H9 (cell line): Measurements from ENCODE around the gene MAD1L1. TPM values are rescaled to one million over a fixed set of nuclear protein-coding genes. Genes with fewer than 3 reads are reported as not detected.

Source experiments
- DNase-seq: peaks from one replicate; pipeline ENCODE4 v3.0.0-alpha.2; 2017
- H2AFZ ChIP-seq: one replicate; pipeline ENCODE4 v1.6.1; 2013; ENCODE audit warnings: mild to moderate bottlenecking, low read length, control low read depth, moderate library complexity
- H2AK5ac ChIP-seq: 2 replicates; pipeline ENCODE4 v1.6.1; 2013; ENCODE audit warnings: low read length, control low read depth, mixed read lengths; ENCODE audit not compliant: insufficient read length
- H2BK120ac ChIP-seq: one replicate; pipeline ENCODE4 v1.6.1; 2013; ENCODE audit warnings: low read depth, mild to moderate bottlenecking, low read length, control low read depth, inconsistent platforms; ENCODE audit not compliant: poor library complexity, severe bottlenecking
- H2BK12ac ChIP-seq: 2 replicates; pipeline ENCODE4 v1.6.1; 2013; ENCODE audit warnings: low read length, control low read depth, mixed read lengths, low read depth; ENCODE audit not compliant: insufficient read length
- H2BK15ac ChIP-seq: 2 replicates; pipeline ENCODE4 v1.6.1; 2013; ENCODE audit warnings: low read depth, low read length, control low read depth
- H2BK20ac ChIP-seq: one replicate; pipeline ENCODE4 v1.6.1; 2013; ENCODE audit warnings: low read depth, mild to moderate bottlenecking, low read length, control low read depth, inconsistent platforms; ENCODE audit not compliant: poor library complexity, severe bottlenecking
- H2BK5ac ChIP-seq: 2 replicates; pipeline ENCODE4 v1.6.1; 2013; ENCODE audit warnings: low read length, control low read depth, mixed read lengths; ENCODE audit not compliant: insufficient read length
- H3K14ac ChIP-seq: 2 replicates; pipeline ENCODE4 v1.6.1; 2013; ENCODE audit warnings: low read length, control low read depth; ENCODE audit not compliant: insufficient read depth
- H3K18ac ChIP-seq: 2 replicates; pipeline ENCODE4 v1.6.1; 2013; ENCODE audit warnings: low read depth, mild to moderate bottlenecking, mixed read lengths, low read length, control low read depth; ENCODE audit not compliant: insufficient read length
- H3K23ac ChIP-seq: 2 replicates; pipeline ENCODE4 v1.6.1; 2013; ENCODE audit warnings: low read length, control low read depth, mixed read lengths, low read depth; ENCODE audit not compliant: insufficient read length
- H3K23me2 ChIP-seq: 2 replicates; pipeline ENCODE4 v1.6.1; 2013; ENCODE audit warnings: low read depth, mild to moderate bottlenecking, mixed read lengths, low read length, control low read depth; ENCODE audit not compliant: insufficient read length, poor library complexity, severe bottlenecking
- H3K27ac ChIP-seq: 2 replicates; pipeline ENCODE4 v1.5.1; 2013; ENCODE audit warnings: low read length, control low read depth, mixed read lengths, low read depth; ENCODE audit not compliant: insufficient read length
- H3K27me3 ChIP-seq: 2 replicates; pipeline ENCODE4 v1.6.1; 2013; ENCODE audit warnings: low read length, control low read depth, inconsistent platforms; ENCODE audit not compliant: insufficient read depth
- H3K4ac ChIP-seq: 2 replicates; pipeline ENCODE4 v1.6.1; 2013; ENCODE audit warnings: low read depth, mild to moderate bottlenecking, control low read depth, inconsistent platforms, low read length, moderate library complexity
- H3K4me1 ChIP-seq: 2 replicates; pipeline ENCODE4 v1.6.1; 2013; ENCODE audit warnings: low read length, control low read depth, inconsistent platforms; ENCODE audit not compliant: insufficient read depth
- H3K4me2 ChIP-seq: 2 replicates; pipeline ENCODE4 v1.6.1; 2013; ENCODE audit warnings: low read length, control low read depth, mixed read lengths; ENCODE audit not compliant: insufficient read length, insufficient read depth
- H3K56ac ChIP-seq: 2 replicates; pipeline ENCODE4 v1.6.1; 2013; ENCODE audit warnings: low read depth, mild to moderate bottlenecking, mixed read lengths, low read length, control low read depth; ENCODE audit not compliant: insufficient read length
- H3K79me1 ChIP-seq: 2 replicates; pipeline ENCODE4 v1.6.1; 2013; ENCODE audit warnings: low read depth, mild to moderate bottlenecking, moderate library complexity, low read length, control low read depth, inconsistent platforms; ENCODE audit not compliant: insufficient read depth, poor library complexity, severe bottlenecking
- H3K79me2 ChIP-seq: 2 replicates; pipeline ENCODE4 v1.6.1; 2013; ENCODE audit warnings: low read length, control low read depth, inconsistent platforms; ENCODE audit not compliant: insufficient read depth
- H3K9ac ChIP-seq: 2 replicates; pipeline ENCODE4 v1.6.1; 2013; ENCODE audit warnings: low read length, control low read depth, mixed read lengths; ENCODE audit not compliant: insufficient read length; ENCODE audit errors: extremely low read depth
- H3K9me3 ChIP-seq: one replicate; pipeline ENCODE4 v1.6.1; 2013; ENCODE audit warnings: low read depth, low read length, inconsistent platforms; ENCODE audit not compliant: control insufficient read depth
- H3T11ph ChIP-seq: one replicate; pipeline ENCODE4 v1.6.1; 2013; ENCODE audit warnings: mild to moderate bottlenecking, low read length, control low read depth, inconsistent platforms
- H4K20me1 ChIP-seq: one replicate; pipeline ENCODE4 v1.6.1; 2013; ENCODE audit not compliant: control insufficient read depth, insufficient read length, insufficient read depth
- H4K5ac ChIP-seq: 2 replicates; pipeline ENCODE4 v1.6.1; 2013; ENCODE audit warnings: low read depth, mild to moderate bottlenecking, mixed read lengths, low read length, control low read depth; ENCODE audit not compliant: insufficient read length
- H4K8ac ChIP-seq: replicated peaks from 2 replicates; pipeline ENCODE4 v1.6.1; 2013; ENCODE audit warnings: low read length, control low read depth, mixed read lengths, low read depth; ENCODE audit not compliant: insufficient read length
- H4K91ac ChIP-seq: 2 replicates; pipeline ENCODE4 v1.6.1; 2013; ENCODE audit warnings: low read depth, mild to moderate bottlenecking, moderate library complexity, mixed read lengths, low read length, control low read depth; ENCODE audit not compliant: insufficient read length
- H3K27ac Mint-ChIP-seq, 3 experiments: 2 replicates in 2 of 3; 3 replicates in 1 of 3; pipeline ENCODE4 v1.8.0; 2020 to 2021; ENCODE audit warnings: mixed read lengths in 3 of 3, mild to moderate bottlenecking in 1 of 3, moderate library complexity in 1 of 3
- H3K27me3 Mint-ChIP-seq: 2 replicates; pipeline ENCODE4 v1.8.0; 2021; ENCODE audit warnings: low read depth, mild to moderate bottlenecking, moderate library complexity, mixed read lengths
- H3K36me3 Mint-ChIP-seq, 3 experiments: 2 replicates in 2 of 3; 3 replicates in 1 of 3; pipeline ENCODE4 v1.8.0; 2020 to 2021; ENCODE audit warnings: low read depth in 3 of 3, mixed read lengths in 3 of 3; ENCODE audit not compliant: insufficient read depth in 1 of 3
- H3K4me1 Mint-ChIP-seq, 2 experiments: 2 replicates each; pipeline ENCODE4 v1.8.0; 2020; ENCODE audit warnings: mixed read lengths in 2 of 2
- H3K4me3 Mint-ChIP-seq, 2 experiments: 2 replicates in 1 of 2; 3 replicates in 1 of 2; pipeline ENCODE4 v1.8.0; 2020 to 2021; ENCODE audit warnings: mild to moderate bottlenecking in 2 of 2, mixed read lengths in 2 of 2, moderate library complexity in 1 of 2
- H3K9me3 Mint-ChIP-seq, 2 experiments: 2 replicates in 1 of 2; 3 replicates in 1 of 2; pipeline ENCODE4 v1.8.0; 2020; ENCODE audit warnings: mild to moderate bottlenecking in 2 of 2, mixed read lengths in 2 of 2, moderate library complexity in 1 of 2
- CTCF ChIP-seq: fragments of 200-600 bp; sonication (generic); conservative IDR thresholded peaks from 3 replicates; pipeline ENCODE4 v1.8.0; 2021; ENCODE audit warnings: antibody characterized with exemption, mild to moderate bottlenecking
- WGBS: extraction: QIAGEN DNeasy Blood & Tissue Kit; methylation state at CpG from one replicate; pipeline ENCODE4 v1.1.7; 2013; ENCODE audit warnings: missing lambda C conversion rate, low lambda C conversion rate, mixed read lengths; ENCODE audit not compliant: insufficient read length; ENCODE audit errors: extremely low coverage; 5-methylcytosine and 5-hydroxymethylcytosine counted together
- total RNA-seq: library from RNA; stranded (reverse); gene quantifications from 2 replicates; pipeline ENCODE4 v1.2.1, GENCODE V29; 2021

MAD1L1 gene
- total RNA-seq, 1 experiment from 2014 or later, result 39.0 TPM

DNA sequence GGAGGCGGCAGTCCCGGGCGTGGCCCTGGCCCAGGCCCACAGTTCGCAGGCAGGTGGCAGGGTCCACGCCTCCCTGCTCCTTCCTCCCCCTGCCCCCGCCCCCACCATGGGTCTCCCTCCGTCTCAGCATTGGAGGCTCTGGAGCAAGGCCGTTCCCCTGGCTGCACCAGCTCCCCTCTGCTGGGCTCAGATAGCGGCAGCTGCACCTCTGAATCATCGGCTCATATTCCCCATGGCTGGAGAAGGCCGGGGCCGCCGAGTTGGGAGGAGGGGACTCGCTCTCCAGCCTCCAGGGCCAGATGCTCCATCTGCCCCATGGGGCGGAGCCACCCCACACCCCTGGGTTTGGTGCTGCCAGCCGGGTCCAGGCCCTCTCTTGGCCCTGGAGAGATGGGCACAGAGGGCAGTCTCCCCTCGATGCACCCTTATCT, 417.7 kb downstream of the MAD1L1 start:
- WGBS, result no CpG with 5 or more reads among the region's 17 CpGs
- no peaks in the 10 kb centered on the region; a peak in 1 of 7 replicates for H3K36me3 Mint-ChIP-seq
- Histone ChIP-seq H4K91ac (no peak overlapping the region), H3K27ac (no peak overlapping the region), H3K23me2 (no peaks in the 10 kb centered on the region), H2BK12ac (no peak overlapping the region), H3K4me1 (no peaks in the 10 kb centered on the region), H2BK120ac (no peak overlapping the region), H3K9me3 (no peaks in the 10 kb centered on the region), H4K5ac (no peak overlapping the region), H2AK5ac (no peak overlapping the region), H2BK20ac (no peak overlapping the region), H3K27me3 (no peaks in the 10 kb centered on the region), H3K23ac (no peak overlapping the region), H3K4ac (no peak overlapping the region), H2BK5ac (no peak overlapping the region), H3K18ac (no peak overlapping the region), H4K8ac (no peak overlapping the region), H3K14ac (no peak overlapping the region), H3K56ac (no peak overlapping the region), H4K20me1 (no peaks in the 10 kb centered on the region), H3K79me1 (no peaks in the 10 kb centered on the region), H2BK15ac (no peak overlapping the region), H3K4me2 (no peak overlapping the region), H3T11ph (no peak overlapping the region), H3K9ac (no peak overlapping the region), H2AFZ (no peak overlapping the region), H3K79me2 (no peaks in the 10 kb centered on the region)
- H3K27ac Mint-ChIP-seq, result no peak overlapping the region
- no peaks in the 10 kb centered on the region for H3K27me3 Mint-ChIP-seq
- no peak for DNase-seq
- H3K9me3 Mint-ChIP-seq, result no peaks in the 10 kb centered on the region
- peaks cover 6 to 17% of the 10 kb centered on the region in 2 experiments; a peak in 3 of 4 replicates for H3K4me1 Mint-ChIP-seq
- no peak overlapping the region for H3K4me3 Mint-ChIP-seq
- TF ChIP-seq CTCF, result no peak
